PC-9 (cell line): Measurements from ENCODE around the gene DUSP16.

ENCODE experiments used
- CTCF ChIP-seq: fragments of 200-600 bp; sonication (generic); conservative IDR thresholded peaks from 2 replicates; pipeline ENCODE4 v1.6.1; 2017; ENCODE audit warnings: mixed run types, antibody characterized with exemption, mild to moderate bottlenecking, moderate library complexity
- EZH2 ChIP-seq: fragments of 200-600 bp; sonication (generic); IDR thresholded peaks from 2 replicates; pipeline ENCODE4 v1.8.0; 2017; ENCODE audit warnings: antibody characterized with exemption, low read depth

DNA sequence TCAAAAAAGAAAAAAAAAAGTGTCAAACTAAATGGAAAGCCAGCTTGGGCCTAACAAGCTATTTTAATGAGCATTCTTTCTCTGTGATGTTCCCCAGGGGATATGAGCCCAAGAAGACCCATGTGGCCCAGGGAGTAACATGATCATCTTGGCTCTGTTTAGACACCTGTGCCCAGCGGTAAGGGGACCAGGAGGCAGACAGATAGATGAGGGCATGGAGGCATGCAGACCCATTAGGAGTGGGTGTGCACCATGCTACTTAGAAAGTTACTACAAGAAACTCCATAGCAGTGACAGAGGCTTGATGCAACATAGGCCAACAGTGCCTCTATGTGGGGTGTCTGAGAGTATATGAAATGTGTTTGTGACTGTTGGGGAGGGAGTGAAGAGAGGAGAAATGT lies 45.9 kb upstream of the DUSP16 start:
- TF ChIP-seq CTCF: peak; percentile 42; the same call in 1 of the 2 replicates
- TF ChIP-seq EZH2: no peak
